Neuronal stem cell (in vitro differentiated cells): ENCODE data around the gene CPA4.
A peak's percentile ranks its signal among the peaks of the same experiment; 100 is the strongest.

Experiments used
- DNase-seq: peaks from one replicate; pipeline ENCODE4 v3.0.0-alpha.2; 2013; ENCODE audit warnings: low spot score
- H2AFZ ChIP-seq: one replicate; pipeline ENCODE4 v1.6.1; 2013; ENCODE audit warnings: mild to moderate bottlenecking, low read length, inconsistent platforms
- H2AK5ac ChIP-seq: 2 replicates; pipeline ENCODE4 v1.6.1; 2013; ENCODE audit warnings: low read depth, mild to moderate bottlenecking, inconsistent platforms, low read length, moderate library complexity, mixed read lengths
- H2BK120ac ChIP-seq: 2 replicates; pipeline ENCODE4 v1.6.1; 2013; ENCODE audit warnings: low read depth, mild to moderate bottlenecking, inconsistent platforms, low read length, moderate library complexity, mixed read lengths
- H2BK12ac ChIP-seq: one replicate; pipeline ENCODE4 v1.6.1; 2013; ENCODE audit warnings: low read length, inconsistent platforms
- H2BK15ac ChIP-seq: 2 replicates; pipeline ENCODE4 v1.6.1; 2013; ENCODE audit warnings: mild to moderate bottlenecking, low read length, inconsistent platforms, mixed read lengths
- H2BK5ac ChIP-seq: one replicate; pipeline ENCODE4 v1.6.1; 2013; ENCODE audit warnings: inconsistent platforms, mild to moderate bottlenecking, low read length, moderate library complexity
- H3K14ac ChIP-seq: one replicate; pipeline ENCODE4 v1.6.1; 2013; ENCODE audit warnings: low read length, inconsistent platforms
- H3K18ac ChIP-seq: 2 replicates; pipeline ENCODE4 v1.6.1; 2013; ENCODE audit warnings: low read length, inconsistent platforms
- H3K23ac ChIP-seq: 2 replicates; pipeline ENCODE4 v1.6.1; 2013; ENCODE audit warnings: low read depth, mild to moderate bottlenecking, mixed read lengths, low read length, inconsistent platforms; ENCODE audit not compliant: poor library complexity
- H3K27ac ChIP-seq: replicated peaks from 3 replicates; pipeline ENCODE4 v1.5.1; 2013; ENCODE audit warnings: low read length, inconsistent platforms
- H3K27me3 ChIP-seq, 3 experiments: 2 replicates each; pipeline ENCODE4 v1.6.1; 2013; ENCODE audit warnings: low read length in 3 of 3, mild to moderate bottlenecking in 2 of 3, inconsistent platforms in 1 of 3, low read depth in 1 of 3, mixed read lengths in 1 of 3, moderate library complexity in 1 of 3; ENCODE audit not compliant: control insufficient read depth in 3 of 3, insufficient read depth in 3 of 3
- H3K36me3 ChIP-seq, 2 donors: replicated peaks in 1 of 2; 2 replicates each; pipeline ENCODE4 v1.6.1; 2013; ENCODE audit warnings: low read length in 2 of 2; ENCODE audit not compliant: control insufficient read depth in 2 of 2, insufficient read depth in 2 of 2
- H3K4ac ChIP-seq: 2 replicates; pipeline ENCODE4 v1.6.1; 2013; ENCODE audit warnings: inconsistent platforms, mild to moderate bottlenecking, low read length, moderate library complexity
- H3K4me1 ChIP-seq, 2 donors: 1 replicate in 1 of 2; 2 replicates in 1 of 2; pipeline ENCODE4 v1.6.1; 2013; ENCODE audit warnings: low read length in 2 of 2, low read depth in 1 of 2; ENCODE audit not compliant: control insufficient read depth in 2 of 2, insufficient read depth in 1 of 2
- H3K4me2 ChIP-seq: one replicate; pipeline ENCODE4 v1.6.1; 2013; ENCODE audit warnings: mild to moderate bottlenecking, low read length, inconsistent platforms; ENCODE audit not compliant: insufficient read depth, poor library complexity, severe bottlenecking
- H3K4me3 ChIP-seq, 2 donors: 2 replicates each; pipeline ENCODE4 v1.5.1; 2013; ENCODE audit warnings: low read length in 2 of 2, mild to moderate bottlenecking in 2 of 2, inconsistent platforms in 1 of 2, moderate library complexity in 1 of 2
- H3K79me1 ChIP-seq: one replicate; pipeline ENCODE4 v1.6.1; 2013; ENCODE audit warnings: low read depth, mild to moderate bottlenecking, inconsistent platforms, low read length, moderate library complexity
- H3K9ac ChIP-seq: one replicate; pipeline ENCODE4 v1.6.1; 2013; ENCODE audit warnings: mild to moderate bottlenecking, low read depth, low read length, inconsistent platforms; ENCODE audit not compliant: poor library complexity
- H3K9me3 ChIP-seq, 2 donors: replicated peaks in 1 of 2; 2 replicates each; pipeline versions ENCODE3 to v1.6.1; 2013; ENCODE audit warnings: low read length in 2 of 2, mild to moderate bottlenecking in 2 of 2, inconsistent platforms in 1 of 2, low read depth in 1 of 2, mixed read lengths in 1 of 2, moderate library complexity in 1 of 2; ENCODE audit not compliant: control insufficient read depth in 2 of 2, insufficient read depth in 1 of 2
- H4K8ac ChIP-seq: one replicate; pipeline ENCODE4 v1.6.1; 2013; ENCODE audit warnings: low read depth, mild to moderate bottlenecking, inconsistent platforms, low read length, moderate library complexity
- H4K91ac ChIP-seq: one replicate; pipeline ENCODE4 v1.6.1; 2013; ENCODE audit warnings: low read length, low read depth, mild to moderate bottlenecking, inconsistent platforms; ENCODE audit not compliant: poor library complexity
- WGBS, 2 donors: extraction: QIAGEN DNeasy Blood & Tissue Kit; methylation state at CpG; one replicate each; pipeline ENCODE4 v1.1.7; 2013; ENCODE audit warnings: missing lambda C conversion rate in 2 of 2, mixed read lengths in 1 of 2; ENCODE audit not compliant: insufficient read length in 2 of 2, insufficient replicate concordance in 1 of 2; ENCODE audit errors: extremely low coverage in 2 of 2; 5-methylcytosine and 5-hydroxymethylcytosine counted together

Gene CPA4

DNA sequence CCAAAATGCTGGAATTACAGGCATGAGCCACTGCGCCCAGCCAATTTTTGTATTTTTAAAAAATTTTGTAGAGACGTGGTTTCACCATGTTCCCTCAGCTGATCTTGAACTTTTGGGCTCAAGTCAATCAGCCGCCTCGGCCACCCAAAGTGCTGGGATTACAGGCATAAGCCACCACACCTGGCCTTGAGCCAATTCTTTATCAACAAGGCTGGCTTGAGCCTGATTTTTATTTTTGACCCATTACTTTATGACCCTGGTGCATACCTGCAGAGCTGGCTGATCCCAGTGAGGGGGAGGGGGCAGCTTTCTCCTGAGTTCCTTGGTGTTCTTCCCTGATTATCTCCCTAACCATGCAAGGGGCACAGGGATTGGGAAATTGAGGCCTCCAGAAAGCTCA is 71.5 kb downstream of the CPA4 start:
- Histone ChIP-seq H3K18ac (no peak overlapping the region), H3K36me3 (no peaks in the 10 kb centered on the region), H3K4me1 (peaks cover 4 to 10% of the 10 kb centered on the region in 2 donors), H4K8ac (no peak overlapping the region), H3K23ac (no peak overlapping the region), H3K4me3 (no peak overlapping the region), H2BK5ac (no peak overlapping the region), H2AFZ (no peak overlapping the region), H3K14ac (no peak overlapping the region), H3K27ac (no peak overlapping the region), H3K4ac (no peak overlapping the region), H2BK120ac (no peak overlapping the region), H2BK12ac (no peak overlapping the region), H4K91ac (no peak overlapping the region), H3K9me3 (peaks cover 5 to 8% of the 10 kb centered on the region in 2 donors), H3K79me1 (no peaks in the 10 kb centered on the region), H3K4me2 (no peak overlapping the region), H2BK15ac (no peak overlapping the region), H3K9ac (no peak overlapping the region), H2AK5ac (peak overlapping the region; percentile 0), H3K27me3 (no peaks in the 10 kb centered on the region)
- DNase-seq: no peak
- no CpG with 5 or more reads among the region's 4 CpGs for WGBS, 2 donors

- Histone ChIP-seq H2AFZ (no peak overlapping the region), H4K91ac (no peak overlapping the region), H2BK5ac (no peak overlapping the region), H3K23ac (no peak overlapping the region), H2BK15ac (no peak overlapping the region), H3K79me1 (no peaks in the 10 kb centered on the region), H3K27ac (no peak overlapping the region), H4K8ac (no peak overlapping the region), H3K9me3 (peaks cover 4 to 5% of the 10 kb centered on the region in 2 donors), H3K36me3 (no peaks in the 10 kb centered on the region), H3K14ac (no peak overlapping the region), H3K4me2 (no peak overlapping the region), H3K4me1 (peaks cover 4 to 10% of the 10 kb centered on the region in 2 donors), H3K4ac (no peak overlapping the region), H2BK12ac (no peak overlapping the region), H2BK120ac (no peak overlapping the region), H3K4me3 (no peak overlapping the region), H2AK5ac (no peak overlapping the region), H3K9ac (no peak overlapping the region), H3K18ac (no peak overlapping the region), H3K27me3 (no peaks in the 10 kb centered on the region)
- no peak for DNase-seq
- no CpG with 5 or more reads among the region's 2 CpGs for WGBS, 2 donors
These were observed 72.1 kb downstream of the CPA4 start for GRCh38 chr7:130365088-130365487.

- H3K9me3 ChIP-seq: peaks cover 2 to 3% of the 10 kb centered on the region in 2 donors
- no peak overlapping the region for H3K4ac ChIP-seq
- peak overlapping the region; percentile 4 for H2BK15ac ChIP-seq
- no peak overlapping the region for H3K27ac ChIP-seq
- peak overlapping the region; percentile 60 for H2AFZ ChIP-seq
- H3K4me1 ChIP-seq: peaks cover 4 to 10% of the 10 kb centered on the region in 2 donors
- H2BK12ac ChIP-seq: no peak overlapping the region
- H2BK5ac ChIP-seq: peak overlapping the region; percentile 2
- no peak overlapping the region for H3K9ac ChIP-seq
- no peak overlapping the region for H3K14ac ChIP-seq
- no peak overlapping the region for H3K4me3 ChIP-seq
- no peak overlapping the region for H3K4me2 ChIP-seq
- peak overlapping the region; percentile 10 for H2AK5ac ChIP-seq
- peak overlapping the region; percentile 54 for H3K18ac ChIP-seq
- no peak for DNase-seq
- no peak overlapping the region for H4K91ac ChIP-seq
- no peak overlapping the region for H4K8ac ChIP-seq
- no peaks in the 10 kb centered on the region for H3K36me3 ChIP-seq
- no CpG with 5 or more reads among the region's 15 CpGs for WGBS, 2 donors
- H3K27me3 ChIP-seq: no peaks in the 10 kb centered on the region
- no peak overlapping the region for H2BK120ac ChIP-seq
- H3K79me1 ChIP-seq: no peaks in the 10 kb centered on the region
- no peak overlapping the region for H3K23ac ChIP-seq
These were observed 72.8 kb downstream of the CPA4 start for GRCh38 chr7:130365511-130366441.

DNA sequence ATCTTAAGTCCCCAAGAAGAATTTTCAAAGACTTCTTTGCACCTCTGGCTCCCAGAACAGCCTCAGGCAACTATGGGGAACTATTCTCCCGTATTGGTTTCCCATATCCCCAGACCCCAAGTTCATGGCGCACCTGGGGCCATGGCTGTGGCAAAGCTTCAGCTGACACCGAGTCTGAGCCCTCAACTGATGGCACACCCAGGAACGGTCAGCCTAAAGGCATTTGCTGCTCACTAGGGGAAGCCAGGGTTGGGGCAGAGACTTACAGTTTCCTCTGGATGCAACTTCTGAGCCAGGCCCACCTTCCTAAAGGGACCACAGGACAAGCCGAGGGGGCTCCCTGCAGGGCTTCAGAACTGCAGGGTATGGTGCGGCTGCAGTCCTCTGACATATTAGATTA is 73.6 kb downstream of the CPA4 start:
- H2BK15ac ChIP-seq: no peak overlapping the region
- no peak overlapping the region for H3K27ac ChIP-seq
- H3K14ac ChIP-seq: no peak overlapping the region
- H3K9me3 ChIP-seq: peaks cover 2 to 6% of the 10 kb centered on the region in 2 donors
- H2AK5ac ChIP-seq: no peak overlapping the region
- H3K4ac ChIP-seq: no peak overlapping the region
- no CpG with 5 or more reads among the region's 6 CpGs for WGBS, 2 donors
- H3K4me2 ChIP-seq: no peak overlapping the region
- H3K23ac ChIP-seq: no peak overlapping the region
- no peaks in the 10 kb centered on the region for H3K79me1 ChIP-seq
- H4K91ac ChIP-seq: no peak overlapping the region
- H3K18ac ChIP-seq: peak overlapping the region; percentile 2
- H2BK120ac ChIP-seq: no peak overlapping the region
- no peak overlapping the region for H3K9ac ChIP-seq
- no peak for DNase-seq
- peak overlapping the region; percentile 60 for H2AFZ ChIP-seq
- no peaks in the 10 kb centered on the region for H3K27me3 ChIP-seq
- H2BK5ac ChIP-seq: peak overlapping the region; percentile 2
- H2BK12ac ChIP-seq: no peak overlapping the region
- H3K4me1 ChIP-seq: peaks cover 4 to 10% of the 10 kb centered on the region in 2 donors
- H3K4me3 ChIP-seq: no peak overlapping the region
- H3K36me3 ChIP-seq: no peaks in the 10 kb centered on the region
- no peak overlapping the region for H4K8ac ChIP-seq
